ENCODE measurements around the gene TMEM30A.

The TMEM30A gene

GRCh38 chr6:75284632-75285282 is at the start of gene TMEM30A (continued):
- TF ChIP-seq ZBTB26 (tag by site-specific recombination; optimal IDR thresholded peaks at IDR 0.05) (peak; percentile 57), SP7 (tag by site-specific recombination; IDR thresholded peaks at IDR 0.05) (peak; percentile 72), ZNF112 (tag by site-specific recombination; IDR thresholded peaks at IDR 0.05) (no peak), ZNF140 (tag by site-specific recombination; IDR thresholded peaks at IDR 0.05) (no peak), ZNF114 (tag by site-specific recombination; IDR thresholded peaks at IDR 0.05) (no peak), BCL11B (tag by site-specific recombination; IDR thresholded peaks at IDR 0.05; ENCODE audit: low read depth) (no peak), ZNF146 (tag by site-specific recombination; IDR thresholded peaks at IDR 0.05) (no peak), ZNF785 (tag by site-specific recombination; IDR thresholded peaks at IDR 0.05) (no peak), ZIC2 (tag by site-specific recombination; IDR thresholded peaks at IDR 0.05) (peak; percentile 53), RBAK (tag by site-specific recombination; IDR thresholded peaks at IDR 0.05) (no peak), TCF7L2 (IDR thresholded peaks at IDR 0.05; ENCODE audit: borderline replicate concordance, low read depth, low read length) (no peak), ZNF366 (tag by site-specific recombination; conservative IDR thresholded peaks at IDR 0.05) (peak; percentile 100), ZNF791 (tag by site-specific recombination; IDR thresholded peaks at IDR 0.05) (no peak), TRIM28 (IDR thresholded peaks at IDR 0.05; ENCODE audit: borderline replicate concordance, low read length) (peak; percentile 96), ZNF280C (tag by site-specific recombination; IDR thresholded peaks at IDR 0.05) (no peak), ZFP69B (tag by site-specific recombination; IDR thresholded peaks at IDR 0.05) (no peak; the same call in 1 of the 2 replicates), SETDB1 (IDR thresholded peaks at IDR 0.05; ENCODE audit: insufficient read length, low read length) (peak; percentile 67), ZNF19 (tag by site-specific recombination; IDR thresholded peaks at IDR 0.05; ENCODE audit: low read depth) (no peak), ZNF670 (tag by site-specific recombination; IDR thresholded peaks at IDR 0.05; ENCODE audit: low read depth) (no peak), ZNF23 (tag by site-specific recombination; IDR thresholded peaks at IDR 0.05; ENCODE audit: borderline replicate concordance) (no peak), GLI2 (tag by site-specific recombination; IDR thresholded peaks at IDR 0.05; ENCODE audit: borderline replicate concordance, low read depth) (no peak), SCRT2 (tag by site-specific recombination; IDR thresholded peaks at IDR 0.05) (no peak), ZNF692 (tag by site-specific recombination; IDR thresholded peaks at IDR 0.05) (peak; percentile 67; the same call in 1 of the 2 replicates), ZSCAN30 (tag by site-specific recombination; IDR thresholded peaks at IDR 0.05) (peak; percentile 78; the same call in 1 of the 2 replicates), ZNF157 (tag by site-specific recombination; IDR thresholded peaks at IDR 0.05) (no peak), ZSCAN4 (tag by site-specific recombination; IDR thresholded peaks at IDR 0.05) (no peak), ZNF2 (tag by site-specific recombination; IDR thresholded peaks at IDR 0.05) (no peak; the same call in 1 of the 2 replicates), ZBTB7A (tag by site-specific recombination; IDR thresholded peaks at IDR 0.05; ENCODE audit: low read depth) (no peak), OSR2 (tag by site-specific recombination; IDR thresholded peaks at IDR 0.05) (no peak), ZNF623 (tag by site-specific recombination; IDR thresholded peaks at IDR 0.05) (no peak), SALL2 (tag by site-specific recombination; IDR thresholded peaks at IDR 0.05; ENCODE audit: borderline replicate concordance) (no peak), ZNF292 (tag by site-specific recombination; IDR thresholded peaks at IDR 0.05; ENCODE audit: borderline replicate concordance, low read depth) (no peak), ZNF18 (tag by site-specific recombination; IDR thresholded peaks at IDR 0.05) (no peak), ZNF302 (tag by site-specific recombination; IDR thresholded peaks at IDR 0.05; ENCODE audit: low read depth) (no peak), ZNF174 (tag by site-specific recombination; IDR thresholded peaks at IDR 0.05) (no peak)

Measured in HEK293 (cell line).